ELR (cell line): Measurements from ENCODE around the gene NCAPH2.
A peak's percentile ranks its signal among the peaks of the same experiment; 100 is the strongest.
"Not testable (repeated sequence)": the region's sequence is repeated elsewhere in the genome, so short reads cannot be mapped to it uniquely, and the experiment has no call there.

Source experiments
- DNase-seq: peaks from one replicate; pipeline ENCODE4 v3.0.0-alpha.2; 2015; ENCODE audit warnings: low read depth

Gene NCAPH2

GRCh38 chr22:50530877-50531545 is 23.0 kb downstream of the NCAPH2 start:
- DNase-seq = peak; percentile 73

DNA sequence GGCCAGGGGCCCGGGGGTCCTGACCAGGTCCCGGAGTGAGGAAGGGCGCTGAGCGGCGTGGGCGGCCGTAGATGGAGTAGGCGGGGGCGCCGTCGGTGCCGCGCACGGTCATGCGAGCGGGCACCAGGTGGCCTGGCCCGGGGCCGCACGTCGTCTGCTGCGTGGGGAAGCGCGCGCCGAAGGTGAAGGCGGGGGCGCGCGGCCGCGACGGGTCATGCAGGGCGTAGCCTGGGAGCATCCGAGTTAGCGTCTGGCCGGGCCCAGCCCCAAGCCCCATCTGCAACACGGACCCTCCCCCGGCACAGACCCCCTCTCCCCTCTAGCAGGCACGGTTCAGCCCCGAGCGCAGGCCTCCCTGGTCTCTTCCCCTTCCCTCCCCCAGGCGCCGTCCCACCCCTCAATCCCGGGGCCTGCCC is 23.5 kb downstream of the NCAPH2 start:
- no peak for DNase-seq

DNA sequence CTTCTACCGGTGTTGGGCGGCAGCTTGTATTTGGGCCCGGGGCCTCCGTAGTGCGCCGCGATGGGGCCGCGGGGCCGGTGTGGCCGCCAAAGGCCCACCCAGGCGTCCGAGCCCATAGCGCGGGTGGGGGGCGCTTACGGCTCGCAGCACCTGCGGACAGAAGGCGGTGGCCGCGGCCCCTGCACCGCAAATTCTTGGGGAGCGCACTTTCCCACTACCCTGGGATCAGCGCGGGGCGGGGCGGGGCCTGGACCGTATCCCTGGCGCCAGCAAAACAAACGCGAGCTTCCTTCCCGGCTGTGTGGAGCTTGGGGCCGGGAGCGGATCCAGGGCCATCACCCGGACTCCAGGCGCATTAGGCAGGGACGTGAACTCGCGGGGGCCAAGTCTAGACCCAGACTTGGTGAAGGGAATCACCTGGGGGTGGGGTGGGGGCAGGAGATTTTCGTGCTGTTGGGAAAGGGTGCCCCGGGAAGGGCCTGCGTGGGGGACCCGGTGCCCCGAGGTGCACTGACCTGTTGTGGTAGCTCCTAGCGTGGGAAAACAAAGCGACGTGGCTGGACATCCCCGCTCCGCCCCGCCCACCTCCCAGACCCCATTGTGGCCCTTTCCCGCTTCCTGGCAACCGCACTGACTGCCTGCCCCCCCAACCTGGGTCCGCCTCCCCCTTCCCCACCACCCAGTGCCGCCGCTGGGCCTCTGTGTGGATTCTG is 24.1 kb downstream of the NCAPH2 start:
- DNase-seq = peak; percentile 68

DNA sequence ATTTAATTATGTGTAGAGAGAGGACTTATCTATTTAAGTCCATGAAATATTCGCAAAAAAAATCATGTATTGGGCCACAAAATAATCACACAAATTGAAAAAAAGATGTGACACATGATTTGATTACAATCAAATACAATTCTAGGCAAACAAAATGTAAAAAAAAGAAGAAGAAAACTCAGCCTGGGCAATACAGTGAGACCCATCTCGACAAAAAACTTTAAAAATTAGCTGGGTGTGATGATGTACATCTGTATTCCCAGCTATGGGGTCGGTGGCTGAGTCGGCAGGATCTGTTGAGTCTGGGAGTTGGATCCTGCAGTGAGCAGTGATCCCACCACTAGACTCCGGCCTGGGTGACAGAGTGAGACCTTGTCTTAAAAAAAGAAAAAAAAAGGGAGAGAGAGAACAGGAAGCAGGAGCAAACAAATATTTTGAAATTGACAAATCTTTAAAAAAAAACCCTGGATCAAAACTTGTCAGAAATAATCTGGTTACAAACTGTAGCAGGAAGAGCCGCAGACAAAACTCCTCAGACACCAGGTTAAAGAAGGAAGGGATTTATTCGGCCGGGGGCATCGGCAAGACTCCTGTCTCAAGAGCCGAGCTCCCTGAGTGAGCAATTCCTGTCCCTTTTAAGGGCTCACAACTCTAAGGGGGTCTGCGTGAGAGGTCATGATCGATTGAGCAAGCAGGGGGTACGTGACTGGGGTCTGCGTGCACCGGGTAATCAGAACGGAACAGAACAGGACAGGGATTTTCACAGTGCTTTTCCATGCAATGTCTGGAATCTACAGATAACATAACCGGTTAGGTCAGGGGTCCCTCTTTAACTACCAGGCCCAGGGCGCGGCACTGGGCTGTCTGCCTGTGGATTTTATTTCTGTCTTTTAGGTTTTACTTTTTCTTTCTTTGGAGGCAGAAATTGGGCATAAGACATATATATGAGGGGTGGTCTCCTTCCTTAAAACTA is 25.1 kb downstream of the NCAPH2 start:
- no peak for DNase-seq

GRCh38 chr22:50533856-50534711 is 26.1 kb downstream of the NCAPH2 start:
- DNase-seq = not testable (repeated sequence)

DNA sequence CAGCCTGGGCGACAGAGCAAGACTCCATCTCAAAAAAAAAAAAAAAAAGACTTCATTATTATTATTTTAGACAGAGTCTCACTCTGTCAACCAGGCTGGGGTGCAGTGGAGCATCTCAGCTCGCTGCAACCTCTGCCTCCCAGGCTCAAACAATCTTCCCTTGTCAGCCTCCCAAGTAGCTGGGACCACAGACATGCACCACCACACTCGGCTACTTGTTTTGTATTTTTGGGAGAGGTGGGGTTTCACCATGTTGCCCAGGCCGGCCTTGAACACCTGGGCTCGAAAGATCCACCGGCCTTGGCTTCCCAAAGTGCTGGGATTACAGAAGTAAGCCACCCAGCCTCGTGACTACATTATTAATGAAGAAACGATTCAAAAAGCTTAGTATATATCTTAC is 27.1 kb downstream of the NCAPH2 start:
- no peak for DNase-seq

- no peak for DNase-seq
These were observed 28.2 kb downstream of the NCAPH2 start for GRCh38 chr22:50536226-50536625.

GRCh38 chr22:50537765-50538164 is 29.7 kb downstream of the NCAPH2 start:
- no peak for DNase-seq

DNA sequence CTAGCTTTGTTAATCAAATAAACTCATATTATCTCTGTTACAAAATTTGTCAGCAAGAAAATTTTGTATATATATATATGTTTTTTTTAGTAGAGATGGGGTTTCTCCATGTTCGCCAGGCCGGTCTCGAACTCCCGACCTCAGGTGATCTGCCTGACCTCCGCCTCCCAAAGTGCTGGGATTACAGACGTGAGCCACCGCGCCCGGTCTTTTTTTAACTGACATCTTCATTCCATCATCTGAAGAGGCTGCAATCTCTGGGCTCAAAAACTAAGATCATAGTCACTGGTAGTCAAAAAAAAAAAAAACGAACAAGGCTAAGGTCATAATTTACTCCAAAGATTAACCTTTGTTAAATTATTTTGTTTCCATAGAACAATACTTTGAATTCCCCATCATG is 32.4 kb downstream of the NCAPH2 start:
- DNase-seq = no peak

DNA sequence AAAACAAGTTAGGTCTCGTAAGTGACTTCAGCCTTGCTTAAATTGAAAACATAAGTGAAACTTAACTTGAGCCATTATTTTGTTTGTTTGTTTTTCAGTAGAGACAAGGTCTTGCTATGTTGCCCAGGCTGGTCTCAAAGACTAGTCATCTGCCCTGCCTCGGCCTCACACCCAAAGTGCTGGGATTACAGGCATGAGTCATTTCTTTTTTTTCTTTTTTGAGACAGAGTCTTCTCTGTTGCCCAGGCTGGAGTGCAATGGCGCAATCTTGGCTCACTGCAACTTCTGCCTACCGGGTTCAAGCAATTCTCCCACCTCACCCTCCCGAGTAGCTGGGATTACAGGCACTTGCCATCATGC is 33.6 kb downstream of the NCAPH2 start:
- peak; percentile 89 for DNase-seq

GRCh38 chr22:50542416-50542927 is 34.4 kb downstream of the NCAPH2 start:
- DNase-seq = peak; percentile 44

DNA sequence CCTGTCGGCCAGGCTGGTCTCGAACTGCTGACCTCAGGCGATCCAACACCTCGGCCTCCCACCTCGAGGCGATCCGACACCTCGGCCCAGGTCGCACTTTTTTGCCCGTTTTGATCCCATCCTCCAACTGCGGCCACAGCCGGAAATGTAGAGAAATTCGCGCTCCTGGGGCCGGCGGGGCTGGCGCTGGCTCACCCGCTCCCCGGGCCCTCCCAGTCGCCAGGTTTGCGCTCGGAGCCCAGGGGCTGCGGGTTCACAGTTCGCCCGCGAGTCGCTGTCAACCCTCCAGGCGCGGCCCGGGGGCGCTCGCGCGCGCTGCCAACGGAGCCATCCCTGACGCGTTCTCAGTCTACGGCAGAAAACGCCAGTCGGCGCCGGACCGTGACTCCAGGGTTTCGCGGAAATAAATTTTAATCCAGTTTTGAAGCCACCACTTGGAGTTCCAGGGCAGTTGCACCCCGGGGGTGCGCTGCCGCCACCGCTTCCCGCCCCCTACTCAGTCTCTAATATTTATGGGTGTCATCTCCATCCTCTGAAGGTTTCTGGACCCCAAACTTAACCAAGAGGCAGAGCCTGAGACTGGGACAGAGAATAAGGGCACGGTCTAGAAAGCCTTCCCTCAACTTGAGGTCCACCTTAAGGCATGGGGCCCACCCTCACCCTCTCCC is 36.2 kb downstream of the NCAPH2 start:
- peak; percentile 80 for DNase-seq

DNA sequence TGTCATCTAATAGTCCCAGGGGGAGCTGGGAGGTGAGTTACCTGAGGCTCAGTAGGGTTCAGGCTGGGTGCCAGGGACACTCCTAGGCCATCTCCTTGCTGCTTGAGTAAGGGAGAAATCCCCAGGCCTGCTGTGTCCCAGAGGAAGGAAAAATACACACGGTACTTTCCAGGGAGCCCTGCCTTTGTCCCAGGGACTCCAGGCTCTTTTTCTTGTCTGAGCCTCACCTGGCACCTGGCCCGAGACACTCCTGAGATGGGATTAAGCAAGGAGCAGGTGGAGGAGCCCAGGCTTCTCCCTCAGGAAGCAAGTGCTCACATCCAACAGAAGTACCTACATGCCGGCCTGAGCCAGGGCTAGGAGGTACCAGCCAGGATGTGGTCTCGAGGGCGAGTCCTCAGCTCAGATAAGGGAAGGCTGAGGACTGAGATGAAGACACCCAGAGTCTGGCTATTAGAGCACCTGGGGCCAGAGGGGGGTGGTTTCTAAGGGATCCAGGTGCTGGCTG is 36.8 kb downstream of the NCAPH2 start:
- DNase-seq = no peak

DNA sequence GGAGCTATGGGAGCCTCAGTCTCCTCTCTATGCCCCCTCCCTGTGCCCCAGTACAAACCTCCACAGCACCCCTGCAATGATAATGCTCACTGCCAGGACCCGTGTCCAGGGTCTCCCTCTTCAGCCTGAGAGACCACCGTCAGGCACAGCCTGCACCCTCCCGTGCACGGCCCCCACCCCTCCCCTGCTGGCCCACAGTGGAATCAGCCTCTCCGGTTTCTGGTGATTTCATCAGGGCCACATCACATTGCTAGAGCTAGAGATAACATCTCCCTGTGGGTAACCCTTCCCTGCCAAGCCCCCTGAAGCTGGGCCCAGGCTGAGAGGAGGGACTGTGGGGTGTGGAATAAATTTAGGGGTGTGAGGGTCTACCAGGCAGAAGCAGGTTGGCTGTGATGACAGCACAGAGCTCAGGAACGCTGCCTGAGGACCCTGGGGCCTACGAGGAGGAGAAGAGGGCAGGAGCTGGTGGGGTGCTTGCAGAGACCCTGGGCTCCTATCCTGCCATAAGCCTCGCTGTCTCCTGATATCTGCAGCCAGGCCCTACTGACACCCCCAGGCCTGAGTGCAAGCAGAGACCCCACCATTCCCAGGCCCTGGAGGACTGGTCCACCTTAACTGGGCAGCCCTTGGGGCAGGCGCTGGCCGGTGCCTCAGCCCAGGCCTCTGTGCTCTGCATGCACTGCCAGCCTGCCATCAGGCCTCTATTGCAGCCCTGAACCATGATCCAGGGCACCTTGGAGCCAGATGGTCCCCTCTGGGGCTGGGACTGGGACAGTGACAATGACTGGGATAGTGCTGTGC is 37.7 kb downstream of the NCAPH2 start, which contains the start of gene KLHDC7B:
Gene KLHDC7B (plus strand): TSS at position 378 of the 804 bp plus-strand sequence. CDS start 345 bp downstream, at position 723.
- no peak for DNase-seq

- DNase-seq = no peak
These were observed 38.6 kb downstream of the NCAPH2 start for GRCh38 chr22:50546326-50547262.

- DNase-seq = no peak
These were observed 39.4 kb downstream of the NCAPH2 start for GRCh38 chr22:50547263-50547985.

DNA sequence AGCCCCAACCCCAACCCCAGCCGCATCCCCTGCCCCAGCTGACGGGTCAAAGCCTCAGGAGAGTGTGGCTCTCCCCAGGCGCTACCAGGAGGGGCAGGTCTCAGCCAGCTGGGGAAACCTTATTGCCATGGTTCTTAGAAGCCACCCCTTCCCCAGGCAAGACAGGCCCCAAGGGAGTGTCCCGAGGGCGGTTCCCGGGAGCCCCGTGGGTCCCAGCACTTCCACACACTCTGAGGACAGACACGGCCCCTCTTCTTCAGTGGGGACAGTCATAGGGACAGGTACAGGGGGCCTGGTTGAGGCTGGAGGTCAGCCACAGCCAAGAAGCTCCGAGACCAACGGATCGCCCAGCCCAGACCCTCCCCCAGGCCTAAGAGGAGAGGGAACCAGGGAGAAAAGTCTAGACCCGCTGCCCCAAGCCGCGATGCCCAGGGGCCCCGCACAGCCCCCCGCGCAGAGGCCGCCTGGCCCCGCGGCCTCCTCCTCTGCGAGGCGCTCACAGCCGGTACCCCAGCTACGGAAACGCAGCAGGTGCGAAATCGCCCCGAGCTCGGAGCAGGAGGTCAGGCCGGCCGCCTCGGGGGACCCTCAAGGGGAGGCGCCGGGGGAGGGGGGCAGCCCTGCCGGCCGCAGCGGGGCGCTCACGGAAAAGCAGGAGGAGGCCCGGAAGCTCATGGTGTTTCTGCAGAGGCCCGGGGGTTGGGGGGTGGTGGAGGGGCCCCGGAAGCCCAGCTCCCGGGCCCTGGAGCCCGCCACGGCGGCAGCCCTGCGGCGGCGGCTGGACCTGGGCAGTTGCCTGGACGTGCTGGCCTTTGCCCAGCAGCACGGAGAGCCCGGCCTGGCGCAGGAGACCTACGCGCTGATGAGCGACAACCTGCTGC is 40.3 kb downstream of the NCAPH2 start:
- no peak for DNase-seq
